BJ (cell line): ENCODE results near the gene STON2. TPM values are rescaled to one million over a fixed set of nuclear protein-coding genes. Genes with fewer than 3 reads are reported as not detected.
"Not testable (repeated sequence)": the region's sequence is repeated elsewhere in the genome, so short reads cannot be mapped to it uniquely, and the experiment has no call there.

Source experiments
- CTCF ChIA-PET: fragments of 350-600 bp; formaldehyde crosslinking; extraction: SDS; loops from one replicate; lab custom pipeline; 2021; ENCODE audit warnings: antibody characterized with exemption, inconsistent platforms; lab: Yijun Ruan, JAX
- POLR2A ChIA-PET: fragments of 300-600 bp; sonication (Branson Sonifier 250); formaldehyde crosslinking; extraction: SDS; loops from one replicate; lab custom pipeline; 2021; ENCODE audit warnings: antibody characterized with exemption; lab: Charles Lee
- DNase-seq: peaks from one replicate; pipeline ENCODE4 v3.0.0-alpha.2; 2011; ENCODE audit warnings: low read depth
- H3K27me3 ChIP-seq: 2 replicates; pipeline ENCODE4 v1.6.0; 2011; ENCODE audit warnings: low read length; ENCODE audit not compliant: control insufficient read depth, insufficient read depth
- H3K36me3 ChIP-seq: 2 replicates; pipeline ENCODE4 v1.5.1; 2011; ENCODE audit warnings: low read length; ENCODE audit not compliant: control insufficient read depth, insufficient read depth
- H3K4me3 ChIP-seq: 2 replicates; pipeline ENCODE4 v1.5.1; 2011; ENCODE audit warnings: low read depth, mild to moderate bottlenecking, control low read depth, low read length
- polyA plus RNA-seq: library from polyadenylated mRNA; depleted of rRNA; stranded (reverse); fragments of >200 nt; gene quantifications from 2 replicates; pipeline ENCODE4 v1.2.3, GENCODE V29; 2011
- TF ChIP-seq, protein P1 (sequence below): IDR thresholded peaks from 2 replicates; pipeline ENCODE4 v1.5.1; 2011; ENCODE audit warnings: low read depth, mild to moderate bottlenecking, control low read depth, inconsistent platforms, low read length, moderate library complexity; ENCODE audit not compliant: insufficient read depth

Gene STON2
- polyA plus RNA-seq, 1 experiment = not detected

DNA sequence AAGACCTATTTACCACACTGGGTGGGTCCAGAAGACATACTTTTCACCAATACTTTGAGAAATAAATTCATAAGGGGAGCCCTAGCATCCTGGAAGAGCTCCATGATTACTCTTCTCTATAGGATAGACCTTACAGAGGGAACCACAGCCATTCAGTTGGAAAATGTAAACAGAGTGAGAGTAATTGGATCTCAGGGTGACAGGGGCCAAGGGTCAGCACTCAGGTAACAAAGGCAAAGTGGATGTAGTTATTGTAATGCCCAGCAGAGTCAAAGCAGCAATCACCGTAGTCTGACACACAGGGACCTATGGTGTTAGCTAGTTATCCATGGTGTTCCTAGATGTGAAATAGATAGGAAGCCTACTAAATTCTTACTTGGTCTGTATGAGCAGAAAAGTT lies 168.6 kb downstream of the STON2 start:
- CTCF ChIA-PET = interaction anchor here (1.7 kb wide), 1 partner anchor 38 kb away, joined by 4 read pairs; no protein-coding TSS in a partner anchor
- H3K4me3 ChIP-seq = no peak overlapping the region
- DNase-seq = no peak
- H3K36me3 ChIP-seq = no peaks in the 10 kb centered on the region
- TF ChIP-seq, protein P1, sequence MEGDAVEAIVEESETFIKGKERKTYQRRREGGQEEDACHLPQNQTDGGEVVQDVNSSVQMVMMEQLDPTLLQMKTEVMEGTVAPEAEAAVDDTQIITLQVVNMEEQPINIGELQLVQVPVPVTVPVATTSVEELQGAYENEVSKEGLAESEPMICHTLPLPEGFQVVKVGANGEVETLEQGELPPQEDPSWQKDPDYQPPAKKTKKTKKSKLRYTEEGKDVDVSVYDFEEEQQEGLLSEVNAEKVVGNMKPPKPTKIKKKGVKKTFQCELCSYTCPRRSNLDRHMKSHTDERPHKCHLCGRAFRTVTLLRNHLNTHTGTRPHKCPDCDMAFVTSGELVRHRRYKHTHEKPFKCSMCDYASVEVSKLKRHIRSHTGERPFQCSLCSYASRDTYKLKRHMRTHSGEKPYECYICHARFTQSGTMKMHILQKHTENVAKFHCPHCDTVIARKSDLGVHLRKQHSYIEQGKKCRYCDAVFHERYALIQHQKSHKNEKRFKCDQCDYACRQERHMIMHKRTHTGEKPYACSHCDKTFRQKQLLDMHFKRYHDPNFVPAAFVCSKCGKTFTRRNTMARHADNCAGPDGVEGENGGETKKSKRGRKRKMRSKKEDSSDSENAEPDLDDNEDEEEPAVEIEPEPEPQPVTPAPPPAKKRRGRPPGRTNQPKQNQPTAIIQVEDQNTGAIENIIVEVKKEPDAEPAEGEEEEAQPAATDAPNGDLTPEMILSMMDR = no peak
- POLR2A ChIA-PET = no interaction called here
- 0 out of 2 replicates have a peak, but pooled peaks cover 3% of the 10 kb centered on the region for H3K27me3 ChIP-seq

DNA sequence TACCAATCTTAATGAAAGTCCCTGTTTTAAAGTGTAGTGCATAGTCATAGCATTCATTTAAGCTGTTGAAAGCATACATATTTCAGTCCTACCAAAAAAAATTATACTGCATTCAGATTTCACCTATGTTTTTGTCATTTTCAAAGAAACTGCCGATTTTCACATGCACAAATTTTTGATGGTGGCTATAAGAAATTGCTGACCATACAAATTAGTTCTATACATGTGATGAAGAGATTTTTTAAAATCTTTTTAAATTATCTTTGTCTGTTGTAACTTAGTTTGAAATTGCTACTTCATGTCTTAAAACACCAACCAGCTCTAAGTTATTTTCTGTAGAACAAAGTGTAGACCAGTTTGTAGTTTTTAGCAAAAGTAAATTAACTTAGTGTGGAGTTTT lies 175.9 kb downstream of the STON2 start:
- Histone ChIP-seq H3K27me3 (no peaks in the 10 kb centered on the region), H3K4me3 (no peak overlapping the region), H3K36me3 (no peaks in the 10 kb centered on the region)
- CTCF ChIA-PET = interaction anchor here (0.8 to 1.6 kb wide), 2 partner anchors 10 to 29 kb away, joined by 3 read pairs; no protein-coding TSS in a partner anchor
- DNase-seq = no peak
- TF ChIP-seq, protein P1 = no peak
- POLR2A ChIA-PET = no interaction called here

DNA sequence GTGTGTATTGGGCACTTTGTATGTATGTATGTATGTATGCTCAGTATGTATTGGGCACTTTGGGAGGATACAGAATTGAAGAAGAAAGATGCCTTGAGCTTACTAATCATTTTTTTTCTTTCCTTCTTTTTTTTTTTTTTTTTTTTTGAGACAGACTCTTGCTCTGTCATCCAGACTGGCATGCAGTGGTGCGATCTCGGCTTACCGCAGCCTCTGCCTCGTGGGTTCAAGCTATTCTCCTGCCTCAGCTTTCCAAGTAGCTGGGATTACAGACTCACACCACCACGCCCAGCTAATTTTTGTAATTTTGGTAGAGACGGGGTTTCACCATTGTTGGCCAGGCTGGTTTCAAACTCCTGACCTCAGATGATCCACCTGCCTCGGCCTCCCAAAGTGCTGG lies 176.3 kb downstream of the STON2 start:
- H3K27me3 ChIP-seq, DNase-seq, H3K4me3 ChIP-seq, POLR2A ChIA-PET, H3K36me3 ChIP-seq: not testable (repeated sequence)
- CTCF ChIA-PET = interaction anchor here (0.8 kb wide), 1 partner anchor 11 kb away, joined by 3 read pairs; no protein-coding TSS in a partner anchor

DNA sequence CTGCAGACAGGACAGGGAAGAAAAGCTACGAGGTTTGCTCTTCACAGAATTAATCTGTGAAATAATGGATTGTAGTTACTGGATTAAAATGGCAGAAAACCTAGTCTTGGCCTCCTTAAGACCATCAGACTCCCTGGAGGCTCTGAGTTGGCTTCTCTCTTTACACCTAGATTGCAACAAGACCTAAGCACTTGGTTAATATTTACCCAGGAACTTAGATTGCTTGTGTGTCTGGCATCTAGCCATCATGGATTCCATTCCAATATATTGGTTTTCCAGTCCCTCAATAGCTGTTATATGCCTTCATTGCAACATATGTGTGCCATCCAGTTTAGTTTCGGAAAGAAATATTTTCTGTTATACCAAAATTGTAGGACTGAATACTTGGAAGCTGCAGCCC lies 177.4 kb downstream of the STON2 start:
- H3K27me3 ChIP-seq = no peaks in the 10 kb centered on the region
- H3K4me3 ChIP-seq = no peak overlapping the region
- ChIA-PET CTCF (no interaction called here), POLR2A (no interaction called here)
- H3K36me3 ChIP-seq = no peaks in the 10 kb centered on the region
- no peak for DNase-seq
- TF ChIP-seq, protein P1 = no peak

DNA sequence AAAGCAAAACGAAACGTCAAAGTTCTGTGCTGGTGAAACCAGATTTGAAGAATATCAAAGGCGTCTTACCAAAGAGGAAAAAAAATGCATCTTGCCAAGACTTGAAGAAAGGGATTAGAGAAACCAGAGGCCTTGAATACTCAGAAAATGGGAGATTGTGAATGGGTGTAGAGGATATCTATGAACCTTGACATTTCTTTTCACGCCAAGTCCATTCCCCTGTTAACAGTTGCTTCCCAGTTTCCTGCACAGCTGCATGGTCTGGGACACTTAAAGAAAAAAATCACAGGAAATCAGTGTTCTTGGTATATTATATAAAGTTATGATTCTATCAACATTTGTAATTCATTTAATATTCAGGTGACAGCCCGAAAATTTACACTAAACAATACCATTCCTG lies 178.0 kb downstream of the STON2 start:
- TF ChIP-seq, protein P1 = no peak
- ChIA-PET CTCF (no interaction called here), POLR2A (no interaction called here)
- DNase-seq = no peak
- Histone ChIP-seq H3K27me3 (no peaks in the 10 kb centered on the region), H3K4me3 (no peak overlapping the region), H3K36me3 (no peaks in the 10 kb centered on the region)

DNA sequence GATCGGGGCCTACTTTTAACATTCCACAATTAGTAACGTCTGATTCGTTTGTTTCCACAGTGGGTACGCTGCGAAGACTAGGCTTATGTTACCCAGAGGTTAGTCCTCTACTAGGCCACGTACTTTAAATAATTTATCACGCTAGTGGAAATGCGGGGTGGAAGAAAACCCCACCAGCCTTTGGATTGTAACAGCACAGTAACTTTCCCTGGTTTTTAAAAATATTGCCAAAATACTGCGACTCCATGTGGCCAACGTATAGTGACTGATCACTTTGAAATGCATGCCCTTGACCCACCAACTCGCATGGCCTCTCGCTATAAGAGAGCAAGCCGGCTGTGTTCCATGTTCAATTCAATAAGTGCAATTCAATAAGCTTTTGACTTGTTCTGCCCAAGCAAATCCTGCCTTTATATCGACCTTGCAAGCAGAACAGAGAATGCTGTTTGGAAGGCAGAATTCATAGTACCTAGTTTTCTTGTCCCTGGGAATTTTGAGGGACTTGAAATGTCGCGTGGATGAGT lies 178.5 kb downstream of the STON2 start:
- no peaks in the 10 kb centered on the region for H3K36me3 ChIP-seq
- ChIA-PET POLR2A (interaction anchor here (0.9 kb wide), 1 partner anchor 25 kb away, joined by 3 read pairs; no protein-coding TSS in a partner anchor), CTCF (interaction anchor here (0.6 to 0.9 kb wide), 2 partner anchors 26 to 84 kb away, joined by 3 to 5 read pairs; no protein-coding TSS in a partner anchor)
- no peak for DNase-seq
- peak overlapping the region; percentile 58 for H3K4me3 ChIP-seq
- TF ChIP-seq, protein P1 = no peak
- no peaks in the 10 kb centered on the region for H3K27me3 ChIP-seq
